Measurements from ENCODE around the gene SPRR5. TPM values are rescaled to one million over a fixed set of nuclear protein-coding genes. Genes with fewer than 3 reads are reported as not detected.

The SPRR5 gene
- total and polyA plus RNA-seq, 9 of the 15 experiments (the other 6 are each of a cell fraction or from before 2014, with no cell fraction given), result not detected

DNA sequence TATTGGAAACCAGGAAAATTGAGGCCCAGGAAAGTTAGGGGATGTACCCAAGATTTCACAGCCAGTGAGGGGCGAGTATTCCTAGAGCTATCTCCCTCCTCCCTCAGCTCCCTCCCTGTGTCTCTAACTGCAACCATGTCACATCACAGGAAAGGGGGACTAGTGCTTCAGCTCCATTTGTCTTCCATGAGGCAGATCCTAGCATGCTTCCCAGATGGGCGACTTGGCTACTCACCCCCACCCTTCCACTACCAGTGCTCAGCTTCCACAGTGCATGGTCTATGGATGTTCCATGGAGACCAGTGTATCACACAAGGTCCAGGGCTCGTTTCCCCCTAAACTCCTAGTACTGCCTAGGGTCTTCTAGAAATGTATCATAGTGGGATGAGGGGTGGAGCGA is 18.8 kb downstream of the SPRR5 start (continued):
- TF ChIP-seq NR2C2 (CRISPR knock-in tag; IDR thresholded peaks at IDR 0.05) (no peak), NR2C2 (tag; IDR thresholded peaks at IDR 0.05) (no peak), JUN (IDR thresholded peaks at IDR 0.05; ENCODE audit: borderline replicate concordance, low read depth, low read length) (no peak), JUN (CRISPR knock-in tag; IDR thresholded peaks at IDR 0.05; ENCODE audit: borderline replicate concordance) (no peak), SOX6 (IDR thresholded peaks at IDR 0.05) (no peak), BMI1 (IDR thresholded peaks at IDR 0.05; ENCODE audit: low read length) (no peak), HDAC2 (IDR thresholded peaks at IDR 0.05) (no peak)

DNA sequence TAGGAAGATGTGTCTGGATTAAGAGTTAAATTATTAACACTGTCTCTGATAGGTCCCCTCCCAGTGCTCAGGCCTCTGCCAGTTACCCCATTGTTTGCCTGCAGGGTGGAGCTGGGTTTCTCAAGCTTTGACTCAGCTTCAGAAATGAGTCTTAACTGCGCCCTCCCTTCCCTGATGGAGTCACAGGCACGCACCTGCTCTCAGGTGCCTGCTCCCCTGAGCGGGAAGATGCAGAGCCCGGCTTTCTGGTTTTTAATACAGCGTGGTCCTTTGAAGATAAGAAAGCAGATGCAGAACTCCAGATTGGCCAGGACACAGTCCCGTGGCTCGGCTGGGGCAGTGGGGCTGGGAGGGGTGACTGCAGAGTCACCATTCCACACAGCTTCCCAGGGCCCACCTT is 20.2 kb downstream of the SPRR5 start:
- WGBS (ENCODE audit: insufficient coverage, low coverage, missing lambda C conversion rate), result 2% methylated on average over 7 of the region's 7 CpGs
- DNase-seq (ENCODE audit: extremely low read depth in 1 of 4, low spot score in 3 of 4), result no peak
- Histone ChIP-seq H3K36me3 (ENCODE audit: control insufficient read depth, insufficient read depth, low read length) (no peaks in the 10 kb centered on the region), H3K79me2 (ENCODE audit: control insufficient read depth, insufficient read depth, low read length) (no peaks in the 10 kb centered on the region), H3K4me3 (no peak overlapping the region), H3K4me2 (ENCODE audit: insufficient read depth, low read length) (no peak overlapping the region), H3K9me3 (replicated peaks; ENCODE audit: control insufficient read depth, insufficient read depth, low read depth, low read length) (no peaks in the 10 kb centered on the region), H3K27ac (ENCODE audit: extremely low read depth, low read depth, low read length) (no peak overlapping the region), H3K9me1 (ENCODE audit: control insufficient read depth, insufficient read depth, low read length) (no peaks in the 10 kb centered on the region), H4K20me1 (replicated peaks; ENCODE audit: control insufficient read depth, insufficient read depth, low read length) (no peaks in the 10 kb centered on the region), H3K9ac (ENCODE audit: insufficient read depth in 1 of 2, low read depth in 2 of 2, low read length in 2 of 2) (no peak overlapping the region), H3K27me3 (ENCODE audit: control insufficient read depth in 2 of 2, insufficient read depth in 2 of 2, low read length in 2 of 2) (peaks cover 0 to 8% of the 10 kb centered on the region in 2 experiments; a peak in 3 of 5 replicates), H2AFZ (ENCODE audit: low read depth, low read length) (no peak overlapping the region), H3K4me1 (replicated peaks in 1 of 2; ENCODE audit: control insufficient read depth in 2 of 2, insufficient read depth in 2 of 2, low read length in 2 of 2) (no peaks in the 10 kb centered on the region)
- no TSS peak for BruUV-seq (replicated peaks)
- ChIA-PET POLR2A (interaction anchor here (0.8 kb wide), 1 partner anchor 152 kb away, joined by 4 read pairs; no protein-coding TSS in a partner anchor), CTCF (ENCODE audit: low intra/inter-chr PET ratio) (no interaction called here)
- ATAC-seq, result no peak
- TF ChIP-seq, protein P1, sequence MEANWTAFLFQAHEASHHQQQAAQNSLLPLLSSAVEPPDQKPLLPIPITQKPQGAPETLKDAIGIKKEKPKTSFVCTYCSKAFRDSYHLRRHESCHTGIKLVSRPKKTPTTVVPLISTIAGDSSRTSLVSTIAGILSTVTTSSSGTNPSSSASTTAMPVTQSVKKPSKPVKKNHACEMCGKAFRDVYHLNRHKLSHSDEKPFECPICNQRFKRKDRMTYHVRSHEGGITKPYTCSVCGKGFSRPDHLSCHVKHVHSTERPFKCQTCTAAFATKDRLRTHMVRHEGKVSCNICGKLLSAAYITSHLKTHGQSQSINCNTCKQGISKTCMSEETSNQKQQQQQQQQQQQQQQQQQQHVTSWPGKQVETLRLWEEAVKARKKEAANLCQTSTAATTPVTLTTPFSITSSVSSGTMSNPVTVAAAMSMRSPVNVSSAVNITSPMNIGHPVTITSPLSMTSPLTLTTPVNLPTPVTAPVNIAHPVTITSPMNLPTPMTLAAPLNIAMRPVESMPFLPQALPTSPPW (CRISPR knock-in tag; IDR thresholded peaks at IDR 0.05), result peak; percentile 30; the same call in 1 of the 2 replicates
- TF ChIP-seq, protein P2, sequence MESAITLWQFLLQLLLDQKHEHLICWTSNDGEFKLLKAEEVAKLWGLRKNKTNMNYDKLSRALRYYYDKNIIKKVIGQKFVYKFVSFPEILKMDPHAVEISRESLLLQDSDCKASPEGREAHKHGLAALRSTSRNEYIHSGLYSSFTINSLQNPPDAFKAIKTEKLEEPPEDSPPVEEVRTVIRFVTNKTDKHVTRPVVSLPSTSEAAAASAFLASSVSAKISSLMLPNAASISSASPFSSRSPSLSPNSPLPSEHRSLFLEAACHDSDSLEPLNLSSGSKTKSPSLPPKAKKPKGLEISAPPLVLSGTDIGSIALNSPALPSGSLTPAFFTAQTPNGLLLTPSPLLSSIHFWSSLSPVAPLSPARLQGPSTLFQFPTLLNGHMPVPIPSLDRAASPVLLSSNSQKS (CRISPR knock-in tag; IDR thresholded peaks at IDR 0.05), result no peak
- TF ChIP-seq, protein P3, sequence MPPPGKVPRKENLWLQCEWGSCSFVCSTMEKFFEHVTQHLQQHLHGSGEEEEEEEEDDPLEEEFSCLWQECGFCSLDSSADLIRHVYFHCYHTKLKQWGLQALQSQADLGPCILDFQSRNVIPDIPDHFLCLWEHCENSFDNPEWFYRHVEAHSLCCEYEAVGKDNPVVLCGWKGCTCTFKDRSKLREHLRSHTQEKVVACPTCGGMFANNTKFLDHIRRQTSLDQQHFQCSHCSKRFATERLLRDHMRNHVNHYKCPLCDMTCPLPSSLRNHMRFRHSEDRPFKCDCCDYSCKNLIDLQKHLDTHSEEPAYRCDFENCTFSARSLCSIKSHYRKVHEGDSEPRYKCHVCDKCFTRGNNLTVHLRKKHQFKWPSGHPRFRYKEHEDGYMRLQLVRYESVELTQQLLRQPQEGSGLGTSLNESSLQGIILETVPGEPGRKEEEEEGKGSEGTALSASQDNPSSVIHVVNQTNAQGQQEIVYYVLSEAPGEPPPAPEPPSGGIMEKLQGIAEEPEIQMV (tag; conservative IDR thresholded peaks at IDR 0.05; ENCODE audit: low read depth), result no peak
- no peak for TF ChIP-seq FIP1L1 (IDR thresholded peaks at IDR 0.05; ENCODE audit: low read depth, low read length, poor library complexity, severe bottlenecking)
- TF ChIP-seq ZNF707 (CRISPR knock-in tag; conservative IDR thresholded peaks at IDR 0.05), result no peak
- intact Hi-C loops (cut with micrococcal nuclease), result no loop called here
- FAIRE-seq, result no peak
- in situ Hi-C loops (cut with MboI), result loop anchor here (25.0 kb wide), 1 partner anchor 220 kb away; no protein-coding TSS in a partner anchor

Data from K562 (cell line).